GM08714 (cell line): ENCODE data around the gene SLC25A25.
"Not testable (repeated sequence)": the region's sequence is repeated elsewhere in the genome, so short reads cannot be mapped to it uniquely, and the experiment has no call there.

Source experiments
- H3K4me3 ChIP-seq: fragments of 200-500 bp; sonication (Bioruptor generic); 2 replicates; pipeline ENCODE4 v1.5.1; 2014; ENCODE audit warnings: mild to moderate bottlenecking, low read length, inconsistent platforms
- ZNF274 ChIP-seq: IDR thresholded peaks from 2 replicates; pipeline ENCODE4 v1.6.1; 2012; ENCODE audit warnings: mild to moderate bottlenecking, low read depth, low read length

Gene SLC25A25

GRCh38 chr9:128101690-128102089 lies 33.7 kb downstream of the SLC25A25 start:
- no peak overlapping the region for H3K4me3 ChIP-seq
- TF ChIP-seq ZNF274 = no peak

- no peak for TF ChIP-seq ZNF274
- H3K4me3 ChIP-seq = no peak overlapping the region
These were observed 34.2 kb downstream of the SLC25A25 start for GRCh38 chr9:128102196-128102595.

- no peak overlapping the region for H3K4me3 ChIP-seq
- no peak for TF ChIP-seq ZNF274
These were observed 35.0 kb downstream of the SLC25A25 start for GRCh38 chr9:128102861-128103588.

- TF ChIP-seq ZNF274 = no peak
- H3K4me3 ChIP-seq = no peak overlapping the region
These were observed 35.5 kb downstream of the SLC25A25 start for GRCh38 chr9:128103589-128103962.

GRCh38 chr9:128104171-128104618 lies 36.2 kb downstream of the SLC25A25 start:
- TF ChIP-seq ZNF274 = no peak
- H3K4me3 ChIP-seq = no peak overlapping the region

- no peak overlapping the region for H3K4me3 ChIP-seq
- no peak for TF ChIP-seq ZNF274
These were observed 37.6 kb downstream of the SLC25A25 start for GRCh38 chr9:128105538-128106175.

- no peak for TF ChIP-seq ZNF274
- H3K4me3 ChIP-seq = no peak overlapping the region
These were observed 38.3 kb downstream of the SLC25A25 start for GRCh38 chr9:128106181-128106939.

GRCh38 chr9:128106940-128107467 lies 39.0 kb downstream of the SLC25A25 start:
- H3K4me3 ChIP-seq = no peak overlapping the region
- TF ChIP-seq ZNF274 = no peak

GRCh38 chr9:128107468-128108268 lies 39.6 kb downstream of the SLC25A25 start:
- no peak overlapping the region for H3K4me3 ChIP-seq
- TF ChIP-seq ZNF274 = no peak

GRCh38 chr9:128108269-128109049 lies 40.4 kb downstream of the SLC25A25 start:
- TF ChIP-seq ZNF274 = no peak

GRCh38 chr9:128109050-128109709 lies 41.1 kb downstream of the SLC25A25 start:
- no peak overlapping the region for H3K4me3 ChIP-seq
- no peak for TF ChIP-seq ZNF274

More at GRCh38 chr9:128108269-128109049, 40.4 kb downstream of the SLC25A25 start:
- H3K4me3 ChIP-seq = no peak overlapping the region

- not testable (repeated sequence) for H3K4me3 ChIP-seq
These were observed 43.7 kb downstream of the SLC25A25 start for GRCh38 chr9:128111726-128112125.

- TF ChIP-seq ZNF274 = no peak
- H3K4me3 ChIP-seq = no peak overlapping the region
These were observed 45.7 kb downstream of the SLC25A25 start for GRCh38 chr9:128113526-128114325.
